GM12801 (cell line): ENCODE measurements around the gene CUEDC2.

Experiments used
- CTCF ChIP-seq: IDR thresholded peaks from one replicate; pipeline ENCODE4 v1.5.1; 2011; ENCODE audit warnings: control low read depth; ENCODE audit not compliant: insufficient read length; ENCODE audit errors: extremely low read depth

The CUEDC2 gene

DNA sequence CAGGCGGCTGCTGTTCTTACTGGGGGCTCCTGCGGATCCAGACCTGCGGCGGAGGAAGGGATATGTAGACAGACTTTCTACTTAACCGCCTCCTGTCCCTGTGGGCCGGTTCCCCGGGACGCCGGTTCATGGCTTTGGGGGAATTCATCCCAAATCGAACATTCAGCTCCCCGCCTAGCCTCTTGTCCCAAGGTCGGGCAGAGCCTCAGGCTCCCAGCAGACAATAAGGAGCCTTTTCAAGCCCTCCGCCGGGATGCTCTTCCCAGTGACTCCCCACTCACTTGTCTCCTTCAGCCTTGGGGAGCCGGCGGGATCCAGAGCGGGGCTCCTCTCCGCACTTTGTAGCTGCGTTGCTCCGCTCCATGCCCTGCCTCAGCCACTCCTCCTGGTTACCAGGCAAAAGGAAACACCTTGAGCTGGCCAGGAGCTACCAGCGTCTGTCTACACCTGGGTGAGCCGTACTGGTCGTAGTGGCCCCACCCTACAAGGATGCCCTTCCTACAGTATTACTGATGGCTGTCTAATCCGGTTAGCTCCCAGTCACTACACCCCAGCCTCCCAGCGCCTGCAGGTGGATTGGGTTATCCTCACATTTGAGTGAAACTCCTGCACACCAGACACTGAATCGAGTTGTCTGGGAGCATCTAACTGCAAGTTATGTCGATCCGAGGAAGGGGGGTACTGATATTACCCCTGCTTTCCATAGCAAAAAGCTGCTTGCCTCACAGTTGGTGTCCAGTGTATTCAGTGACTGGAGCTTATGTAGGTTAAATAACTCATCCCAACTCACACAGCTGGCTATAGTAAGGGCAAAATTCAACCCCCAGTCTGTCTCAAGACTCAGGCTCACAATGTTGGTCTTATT is 19.0 kb upstream of the CUEDC2 start, which contains the start of gene C10orf95:
TSS of gene C10orf95 (minus strand) at position 439 of the 865 bp plus-strand sequence. CDS start 450 bp downstream, outside the sequence.
- no peak for TF ChIP-seq CTCF

DNA sequence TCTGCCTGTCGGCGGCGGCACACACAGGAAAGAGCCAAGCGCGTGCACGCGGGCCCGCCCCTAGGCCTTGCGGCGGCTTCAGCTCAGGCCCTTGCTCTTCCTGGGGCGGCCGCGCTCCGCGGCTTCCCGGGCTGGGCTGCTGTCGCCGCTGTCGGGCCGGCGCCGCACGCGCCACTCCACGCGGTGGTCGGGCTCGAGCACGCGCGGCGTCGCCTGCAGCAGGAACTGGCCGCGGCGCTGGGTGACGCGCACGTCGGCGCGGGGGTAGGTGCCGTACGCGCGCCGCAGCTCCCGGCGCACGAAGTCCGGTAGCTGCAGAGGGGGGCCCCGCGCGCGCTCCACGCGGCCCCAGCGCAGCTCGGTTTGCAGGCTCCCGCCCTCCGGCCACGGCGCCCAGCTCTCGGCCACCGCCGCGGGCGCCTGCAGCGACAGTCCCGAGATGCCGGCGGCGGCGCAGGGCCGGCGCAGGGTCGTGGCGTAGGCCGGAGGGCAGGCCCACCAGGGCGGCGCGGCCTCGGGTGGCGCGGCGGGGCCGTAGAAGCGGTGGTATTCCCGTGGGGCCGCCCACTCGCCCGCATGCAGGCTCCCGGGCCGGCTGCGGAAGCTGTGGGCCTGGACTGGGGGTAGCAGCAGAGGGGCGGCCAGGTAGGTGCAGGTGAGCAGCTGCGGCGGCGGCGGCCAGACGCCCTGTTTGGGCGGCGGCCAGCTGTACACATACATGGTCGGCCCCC is 18.2 kb upstream of the CUEDC2 start:
- no peak for TF ChIP-seq CTCF

GRCh38 chr10:102450124-102450373 is 17.7 kb upstream of the CUEDC2 start:
- no peak for TF ChIP-seq CTCF

DNA sequence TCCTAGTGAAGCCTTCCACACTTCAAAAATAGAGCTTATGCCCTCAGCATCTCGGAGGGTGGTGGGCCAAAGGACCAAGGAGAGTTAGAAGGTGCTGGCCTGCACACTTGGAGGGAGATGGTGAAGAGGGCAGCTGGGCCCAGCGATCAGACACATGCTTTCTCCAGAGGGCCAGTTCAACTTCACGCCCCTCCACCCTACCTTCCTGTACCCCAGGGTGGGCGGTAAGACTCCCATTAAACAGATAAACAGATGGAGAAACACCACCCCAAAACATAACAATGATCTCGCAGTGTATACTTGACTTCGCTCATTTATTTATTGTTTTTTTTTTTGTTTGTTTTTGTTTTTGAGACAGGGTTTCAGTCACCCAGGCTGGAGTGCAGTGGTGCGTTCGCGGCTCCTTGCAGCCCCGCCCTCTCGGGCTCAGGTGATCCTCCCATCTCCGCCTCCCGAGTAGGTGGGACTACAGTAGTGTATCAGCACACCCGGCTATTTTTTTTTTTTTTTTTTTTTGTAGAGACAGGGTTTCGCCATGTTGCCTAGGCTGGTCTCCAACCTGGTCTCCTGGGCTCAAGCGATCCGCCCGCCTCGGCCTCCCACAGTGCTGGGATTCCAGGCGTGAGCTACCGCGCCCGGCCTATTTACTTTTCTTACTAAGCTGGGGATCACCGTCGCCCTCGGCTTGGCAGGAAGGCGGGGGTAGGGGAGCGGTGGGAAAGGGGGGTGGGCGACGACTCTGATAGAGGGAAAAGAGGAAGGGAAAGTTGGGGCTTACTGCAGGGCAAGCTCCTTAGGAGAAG is 17.1 kb upstream of the CUEDC2 start:
- no peak for TF ChIP-seq CTCF

- no peak for TF ChIP-seq CTCF
Observed at GRCh38 chr10:102444851-102445250, 12.5 kb upstream of the CUEDC2 start.

DNA sequence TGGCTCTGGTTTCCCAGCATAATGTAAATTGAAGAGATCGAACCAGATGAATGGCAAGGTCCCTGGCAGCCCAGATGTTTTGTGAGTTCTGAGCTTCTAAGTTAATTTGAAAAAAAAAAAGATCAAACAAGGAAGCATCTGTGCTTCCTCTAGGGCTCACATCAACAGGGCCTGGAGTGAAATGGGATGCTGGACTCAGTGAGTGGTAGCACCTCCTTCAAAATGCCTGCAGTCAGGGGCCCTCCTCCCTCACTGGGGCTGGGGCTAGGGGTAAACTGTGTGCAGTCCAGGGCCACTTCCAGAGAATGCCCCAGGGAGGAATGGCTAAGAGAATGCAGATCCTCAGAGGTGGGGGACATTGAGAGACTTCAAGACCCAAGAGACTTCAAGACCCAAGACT is 6.0 kb upstream of the CUEDC2 start:
- no peak for TF ChIP-seq CTCF

- no peak for TF ChIP-seq CTCF
Observed at GRCh38 chr10:102437515-102437914, 5.1 kb upstream of the CUEDC2 start.
